Trophoblast cell (in vitro differentiated cells and primary cell): ENCODE measurements around the gene ZNF808.
"Not testable (repeated sequence)": the region's sequence is repeated elsewhere in the genome, so short reads cannot be mapped to it uniquely, and the experiment has no call there.

Experiments used
- DNase-seq, 2 donors: peaks; one replicate each; pipeline ENCODE4 v3.0.0-alpha.2; 2016
- H2AFZ ChIP-seq: 2 replicates; pipeline ENCODE4 v1.6.1; 2013; ENCODE audit warnings: low read length, moderate library complexity, mild to moderate bottlenecking; ENCODE audit not compliant: insufficient read depth, poor library complexity
- H2AK5ac ChIP-seq: 2 replicates; pipeline ENCODE4 v1.6.1; 2013; ENCODE audit warnings: mild to moderate bottlenecking, low read length
- H2BK120ac ChIP-seq: 2 replicates; pipeline ENCODE4 v1.6.1; 2013; ENCODE audit warnings: low read length, mild to moderate bottlenecking, moderate library complexity; ENCODE audit not compliant: insufficient read depth, poor library complexity
- H2BK12ac ChIP-seq: 2 replicates; pipeline ENCODE4 v1.6.1; 2013; ENCODE audit warnings: mild to moderate bottlenecking, low read length, moderate library complexity
- H2BK5ac ChIP-seq: 2 replicates; pipeline ENCODE4 v1.6.1; 2013; ENCODE audit warnings: low read length, low read depth, moderate library complexity, mild to moderate bottlenecking; ENCODE audit not compliant: poor library complexity
- H3K14ac ChIP-seq: 2 replicates; pipeline ENCODE4 v1.6.1; 2013; ENCODE audit warnings: mild to moderate bottlenecking, low read length
- H3K18ac ChIP-seq: 2 replicates; pipeline ENCODE4 v1.6.1; 2013; ENCODE audit warnings: mild to moderate bottlenecking, low read length
- H3K23ac ChIP-seq: 2 replicates; pipeline ENCODE4 v1.6.1; 2013; ENCODE audit warnings: low read length
- H3K27ac ChIP-seq: 2 replicates; pipeline ENCODE4 v1.5.1; 2013; ENCODE audit warnings: low read depth, mild to moderate bottlenecking, inconsistent platforms, low read length, moderate library complexity
- H3K27me3 ChIP-seq: 2 replicates; pipeline ENCODE4 v1.6.1; 2013; ENCODE audit warnings: inconsistent platforms, mild to moderate bottlenecking, low read length, moderate library complexity; ENCODE audit not compliant: insufficient read depth
- H3K36me3 ChIP-seq, 2 experiments: 1 replicate in 1 of 2; 2 replicates in 1 of 2; pipeline ENCODE4 v1.6.1; 2013; ENCODE audit warnings: low read length in 2 of 2, mild to moderate bottlenecking in 2 of 2, moderate library complexity in 1 of 2; ENCODE audit not compliant: insufficient read depth in 2 of 2, control insufficient read depth in 1 of 2
- H3K4ac ChIP-seq: 2 replicates; pipeline ENCODE4 v1.6.1; 2013; ENCODE audit warnings: low read depth, mild to moderate bottlenecking, low read length, moderate library complexity
- H3K4me1 ChIP-seq, 2 experiments: 1 replicate in 1 of 2; 2 replicates in 1 of 2; pipeline ENCODE4 v1.6.1; 2013; ENCODE audit warnings: low read length in 2 of 2, mild to moderate bottlenecking in 2 of 2, moderate library complexity in 1 of 2; ENCODE audit not compliant: insufficient read depth in 2 of 2, control insufficient read depth in 1 of 2
- H3K4me2 ChIP-seq: 2 replicates; pipeline ENCODE4 v1.6.1; 2013; ENCODE audit warnings: inconsistent platforms, mild to moderate bottlenecking, low read length, moderate library complexity
- H3K4me3 ChIP-seq: 2 replicates; pipeline ENCODE4 v1.5.1; 2013; ENCODE audit warnings: mild to moderate bottlenecking, low read depth, low read length, inconsistent platforms
- H3K79me1 ChIP-seq: one replicate; pipeline ENCODE4 v1.6.1; 2013; ENCODE audit warnings: low read length
- H3K79me2 ChIP-seq: 2 replicates; pipeline ENCODE4 v1.6.1; 2013; ENCODE audit warnings: low read length, mild to moderate bottlenecking; ENCODE audit not compliant: control insufficient read depth, insufficient read depth, poor library complexity
- H3K9ac ChIP-seq: 2 replicates; pipeline ENCODE4 v1.6.1; 2013; ENCODE audit warnings: mild to moderate bottlenecking, low read length
- H3K9me3 ChIP-seq: 2 replicates; pipeline ENCODE4 v1.6.1; 2013; ENCODE audit warnings: low read depth, mild to moderate bottlenecking, control low read depth, inconsistent platforms, low read length; ENCODE audit not compliant: insufficient read depth
- H4K12ac ChIP-seq: 2 replicates; pipeline ENCODE4 v1.6.1; 2013; ENCODE audit warnings: low read depth, mild to moderate bottlenecking, low read length, moderate library complexity
- H4K8ac ChIP-seq: 2 replicates; pipeline ENCODE4 v1.6.1; 2013; ENCODE audit warnings: low read depth, mild to moderate bottlenecking, low read length, moderate library complexity
- H4K91ac ChIP-seq: one replicate; pipeline ENCODE4 v1.6.1; 2013; ENCODE audit warnings: low read depth, mild to moderate bottlenecking, low read length, moderate library complexity
- WGBS: extraction: QIAGEN DNeasy Blood & Tissue Kit; methylation state at CpG from one replicate; pipeline ENCODE4 v1.1.7; 2013; ENCODE audit warnings: missing lambda C conversion rate; ENCODE audit not compliant: insufficient read length, insufficient coverage; ENCODE audit errors: extremely low coverage; 5-methylcytosine and 5-hydroxymethylcytosine counted together

ZNF808 gene

GRCh38 chr19:52535385-52535770 lies 7.9 kb downstream of the ZNF808 start:
- H3K79me2 ChIP-seq, H3K4me3 ChIP-seq, H3K4ac ChIP-seq, H3K23ac ChIP-seq, H3K79me1 ChIP-seq, H3K27me3 ChIP-seq, H4K8ac ChIP-seq, H4K91ac ChIP-seq, H3K36me3 ChIP-seq, H3K9ac ChIP-seq, H3K18ac ChIP-seq, H2BK5ac ChIP-seq, H2BK12ac ChIP-seq, H4K12ac ChIP-seq, H2AK5ac ChIP-seq, H3K27ac ChIP-seq, H3K14ac ChIP-seq, H2BK120ac ChIP-seq, H3K4me1 ChIP-seq, H2AFZ ChIP-seq, H3K9me3 ChIP-seq: not testable (repeated sequence)
- peak; percentile 84 to 86 for DNase-seq
- peak overlapping the region; percentile 97 for H3K4me2 ChIP-seq
- no CpG with 5 or more reads among the region's 15 CpGs for WGBS

GRCh38 chr19:52535771-52536447 lies 8.4 kb downstream of the ZNF808 start:
- Histone ChIP-seq H3K9me3 (no peaks in the 10 kb centered on the region), H3K79me1 (peaks cover 4% of the 10 kb centered on the region), H3K14ac (peak overlapping the region; percentile 74), H3K4me1 (peaks cover 7% of the 10 kb centered on the region in 2 experiments), H3K79me2 (peaks cover 2% of the 10 kb centered on the region), H3K9ac (peak overlapping the region; percentile 77), H4K8ac (peak overlapping the region; percentile 54), H3K4me2 (peak overlapping the region; percentile 97), H2BK120ac (peak overlapping the region; percentile 39), H3K27ac (peak overlapping the region; percentile 55), H3K18ac (peak overlapping the region; percentile 72), H2AFZ (peak overlapping the region; percentile 61), H2BK5ac (peak overlapping the region; percentile 71), H3K27me3 (no peaks in the 10 kb centered on the region), H4K12ac (no peak overlapping the region), H2AK5ac (no peak overlapping the region), H2BK12ac (peak overlapping the region; percentile 20), H3K4ac (peak overlapping the region; percentile 70), H3K23ac (no peak overlapping the region), H3K4me3 (peak overlapping the region; percentile 73), H4K91ac (peak overlapping the region; percentile 32), H3K36me3 (peaks cover 2 to 4% of the 10 kb centered on the region in 2 experiments)
- WGBS, result no CpG with 5 or more reads among the region's 50 CpGs
- peak; percentile 80 to 84 for DNase-seq

DNA sequence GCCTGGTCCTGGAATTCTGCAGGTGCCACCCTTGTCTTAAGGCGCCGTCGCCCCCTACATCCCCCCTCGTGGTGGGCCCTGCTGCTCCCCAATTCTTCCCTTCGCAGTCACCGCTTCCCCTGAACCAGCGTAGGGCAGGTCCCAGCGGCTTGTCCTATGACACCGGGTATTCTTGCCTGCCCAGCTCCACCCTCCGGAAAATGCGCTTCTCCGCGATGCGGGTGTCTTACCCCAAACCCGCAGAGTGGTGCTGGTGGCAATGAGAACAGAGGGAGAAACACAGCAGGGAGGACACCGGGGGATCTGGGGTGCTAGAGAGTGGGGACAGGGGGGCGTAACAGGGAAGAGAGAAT lies 9.0 kb downstream of the ZNF808 start:
- H3K79me1 ChIP-seq, result peaks cover 4% of the 10 kb centered on the region
- no peaks in the 10 kb centered on the region for H3K27me3 ChIP-seq
- no peak overlapping the region for H2BK5ac ChIP-seq
- peak overlapping the region; percentile 72 for H3K18ac ChIP-seq
- no peak overlapping the region for H2AFZ ChIP-seq
- H4K91ac ChIP-seq, result peak overlapping the region; percentile 32
- peaks cover 7% of the 10 kb centered on the region in 2 experiments for H3K4me1 ChIP-seq
- no peak overlapping the region for H2BK120ac ChIP-seq
- peaks cover 2% of the 10 kb centered on the region for H3K79me2 ChIP-seq
- DNase-seq, result peak; percentile 35 to 51
- no peaks in the 10 kb centered on the region for H3K9me3 ChIP-seq
- H2BK12ac ChIP-seq, result peak overlapping the region; percentile 20
- H3K9ac ChIP-seq, result peak overlapping the region; percentile 77
- H4K12ac ChIP-seq, result no peak overlapping the region
- H3K23ac ChIP-seq, result no peak overlapping the region
- peak overlapping the region; percentile 73 for H3K4me3 ChIP-seq
- H2AK5ac ChIP-seq, result no peak overlapping the region
- H3K4me2 ChIP-seq, result peak overlapping the region; percentile 97
- peak overlapping the region; percentile 49 for H4K8ac ChIP-seq
- H3K27ac ChIP-seq, result peak overlapping the region; percentile 55
- peaks cover 2 to 4% of the 10 kb centered on the region in 2 experiments for H3K36me3 ChIP-seq
- peak overlapping the region; percentile 70 for H3K4ac ChIP-seq
- H3K14ac ChIP-seq, result peak overlapping the region; percentile 74
- no CpG with 5 or more reads among the region's 17 CpGs for WGBS

DNA sequence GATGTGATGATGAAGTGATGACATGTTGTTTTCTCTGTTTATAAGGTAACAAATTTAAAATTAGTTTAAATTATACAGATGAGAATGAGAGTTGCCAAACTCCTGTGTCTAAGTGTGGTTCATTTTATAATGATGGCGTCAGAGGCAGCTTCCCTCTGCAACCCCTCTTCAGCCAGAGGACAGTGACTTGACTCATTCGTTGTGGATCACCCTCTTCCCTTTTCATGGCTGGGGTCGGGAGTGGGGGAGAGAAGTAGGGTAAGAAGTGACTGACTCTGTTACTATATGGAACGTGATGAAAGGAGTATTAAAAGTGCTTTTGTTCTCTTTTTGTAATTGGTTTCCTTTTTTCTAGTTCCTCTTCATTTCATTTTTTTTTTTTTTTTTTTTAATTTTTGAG lies 11.3 kb downstream of the ZNF808 start:
- H2AFZ ChIP-seq, H3K9me3 ChIP-seq, H3K79me1 ChIP-seq, H3K4me3 ChIP-seq, H3K4me1 ChIP-seq, H2BK120ac ChIP-seq, H3K4ac ChIP-seq, H3K18ac ChIP-seq, H3K9ac ChIP-seq, H3K23ac ChIP-seq, DNase-seq, H3K14ac ChIP-seq, H3K4me2 ChIP-seq, H4K12ac ChIP-seq, H4K91ac ChIP-seq, H2AK5ac ChIP-seq, H4K8ac ChIP-seq, H2BK12ac ChIP-seq, H3K36me3 ChIP-seq, H3K27me3 ChIP-seq, H3K27ac ChIP-seq, H3K79me2 ChIP-seq, H2BK5ac ChIP-seq: not testable (repeated sequence)
- no CpG with 5 or more reads among the region's 4 CpGs for WGBS
